Measurements from ENCODE around the gene DACH1. TPM values are rescaled to one million over a fixed set of nuclear protein-coding genes. Genes with fewer than 3 reads are reported as not detected.
A peak's percentile ranks its signal among the peaks of the same experiment; 100 is the strongest.
"Not testable (repeated sequence)": the region's sequence is repeated elsewhere in the genome, so short reads cannot be mapped to it uniquely, and the experiment has no call there.

The DACH1 gene
- total and polyA plus RNA-seq, 2 donors, result 2.5 to 2.7 TPM

DNA sequence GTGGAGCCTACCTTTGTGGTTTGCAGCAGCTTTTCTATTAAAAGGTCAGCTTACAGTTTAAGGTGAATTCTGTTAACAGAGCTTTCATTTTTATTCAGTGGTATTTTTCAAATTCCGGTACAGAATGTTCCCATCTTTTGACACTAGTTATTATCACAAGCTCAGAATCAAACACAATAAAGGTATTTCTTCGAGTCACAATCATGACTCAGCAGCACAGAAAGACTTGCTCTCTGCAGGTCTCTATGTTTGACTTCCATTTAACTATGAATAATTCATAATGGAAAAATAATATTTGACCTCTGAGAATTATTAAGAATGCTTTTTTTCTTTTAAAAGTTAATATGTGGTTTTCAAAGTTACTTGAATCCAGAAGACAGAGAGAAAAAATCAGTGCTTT is 28.2 kb downstream of the DACH1 start:
- H3K4me1 ChIP-seq (ENCODE audit: control insufficient read depth in 2 of 2, insufficient read depth in 2 of 2, low read length in 2 of 2), result no peaks in the 10 kb centered on the region
- H3K27me3 ChIP-seq (ENCODE audit: control insufficient read depth in 2 of 2, insufficient read depth in 1 of 2, low read length in 1 of 2), result no peaks in the 10 kb centered on the region
- no peaks in the 10 kb centered on the region for H3K36me3 ChIP-seq (ENCODE audit: control insufficient read depth in 2 of 2, insufficient read depth in 2 of 2, low read length in 1 of 2)
- H3K27ac ChIP-seq (ENCODE audit: low read depth in 1 of 2, low read length in 1 of 2), result no peak overlapping the region
- 22% methylated on average over 2 of the region's 2 CpGs for WGBS
- no peak for DNase-seq (ENCODE audit: low read depth in 6 of 9, low spot score in 9 of 9)
- no peak overlapping the region for H3K4me3 ChIP-seq (ENCODE audit: low read length in 2 of 2)
- peaks cover 0 to 3% of the 10 kb centered on the region in 2 donors for H3K9me3 ChIP-seq (ENCODE audit: control insufficient read depth in 2 of 2, insufficient read depth in 1 of 2, low read length in 1 of 2)

DNA sequence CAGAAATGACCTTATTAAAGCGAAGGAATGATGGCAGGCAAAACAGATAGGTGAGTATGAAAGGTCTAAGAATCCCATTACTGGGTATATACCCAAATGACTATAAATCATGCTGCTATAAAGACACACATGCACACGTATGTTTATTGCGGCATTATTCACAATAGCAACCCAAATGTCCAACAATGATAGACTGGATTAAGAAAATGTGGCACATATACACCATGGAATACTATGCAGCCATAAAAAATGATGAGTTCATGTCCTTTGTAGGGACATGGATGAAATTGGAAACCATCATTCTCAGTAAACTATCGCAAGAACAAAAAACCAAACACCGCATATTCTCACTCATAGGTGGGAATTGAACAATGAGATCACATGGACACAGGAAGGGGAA is 29.4 kb downstream of the DACH1 start:
- not testable (repeated sequence) for H3K4me3 ChIP-seq (ENCODE audit: low read length in 2 of 2); H3K9me3 ChIP-seq (ENCODE audit: control insufficient read depth in 2 of 2, insufficient read depth in 1 of 2, low read length in 1 of 2); H3K27ac ChIP-seq (ENCODE audit: low read depth in 1 of 2, low read length in 1 of 2); H3K4me1 ChIP-seq (ENCODE audit: control insufficient read depth in 2 of 2, insufficient read depth in 2 of 2, low read length in 2 of 2); H3K27me3 ChIP-seq (ENCODE audit: control insufficient read depth in 2 of 2, insufficient read depth in 1 of 2, low read length in 1 of 2); DNase-seq (ENCODE audit: low read depth in 6 of 9, low spot score in 9 of 9); H3K36me3 ChIP-seq (ENCODE audit: control insufficient read depth in 2 of 2, insufficient read depth in 2 of 2, low read length in 1 of 2)
- WGBS, result 98% methylated on average over 3 of the region's 5 CpGs

DNA sequence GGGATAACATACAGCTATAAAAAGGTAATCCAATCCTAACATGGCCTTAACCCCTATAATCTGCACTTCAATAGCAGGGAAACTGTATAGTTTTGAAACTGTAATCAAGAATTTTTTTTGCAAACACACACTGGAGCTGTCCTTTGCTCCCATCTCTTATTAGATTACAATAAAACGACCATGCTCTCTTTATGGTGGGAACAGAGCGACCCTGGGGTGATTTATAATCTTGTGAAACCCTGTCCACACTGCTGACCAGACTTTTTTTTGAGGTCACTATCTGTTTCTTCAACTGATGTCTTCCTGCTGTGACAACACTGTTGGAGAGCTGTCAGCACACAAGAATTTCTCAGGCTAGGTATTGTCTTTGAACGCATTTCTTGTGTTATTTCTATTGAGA is 35.3 kb downstream of the DACH1 start:
- H3K27ac ChIP-seq (ENCODE audit: low read depth in 1 of 2, low read length in 1 of 2), result no peak overlapping the region
- 85% methylated on average over 3 of the region's 3 CpGs for WGBS
- no peak for DNase-seq (ENCODE audit: low read depth in 6 of 9, low spot score in 9 of 9)

DNA sequence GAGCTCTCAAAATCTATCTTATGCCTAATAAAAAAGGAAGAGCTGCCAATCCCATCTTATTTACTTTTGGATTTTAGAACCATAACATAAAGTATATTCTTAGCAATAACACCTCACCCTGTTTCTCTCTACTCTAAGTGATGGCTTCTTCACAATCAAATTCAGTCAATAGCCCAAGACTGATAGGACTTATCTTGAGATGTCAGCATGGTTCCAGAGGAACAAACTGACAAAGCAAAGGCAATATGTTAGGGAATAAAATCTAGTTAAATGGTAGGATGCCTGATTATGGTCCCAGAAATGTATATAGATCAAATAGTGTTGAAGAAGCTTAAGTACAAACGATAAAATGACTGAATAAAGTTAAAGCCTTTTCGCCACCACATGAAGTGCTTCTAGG is 36.3 kb downstream of the DACH1 start:
- Histone ChIP-seq H3K4me1 (ENCODE audit: control insufficient read depth in 2 of 2, insufficient read depth in 2 of 2, low read length in 2 of 2) (peaks cover 0 to 9% of the 10 kb centered on the region in 2 donors), H3K36me3 (ENCODE audit: control insufficient read depth in 2 of 2, insufficient read depth in 2 of 2, low read length in 1 of 2) (no peaks in the 10 kb centered on the region), H3K27ac (ENCODE audit: low read depth in 1 of 2, low read length in 1 of 2) (no peak overlapping the region), H3K9me3 (ENCODE audit: control insufficient read depth in 2 of 2, insufficient read depth in 1 of 2, low read length in 1 of 2) (no peaks in the 10 kb centered on the region), H3K27me3 (ENCODE audit: control insufficient read depth in 2 of 2, insufficient read depth in 1 of 2, low read length in 1 of 2) (no peaks in the 10 kb centered on the region), H3K4me3 (ENCODE audit: low read length in 2 of 2) (no peak overlapping the region)
- DNase-seq (ENCODE audit: low read depth in 6 of 9, low spot score in 9 of 9), result no peak
- 97% methylated on average over 2 of the region's 2 CpGs for WGBS

More for the DNA sequence above, 35.3 kb downstream of the DACH1 start:
- Histone ChIP-seq H3K36me3 (ENCODE audit: control insufficient read depth in 2 of 2, insufficient read depth in 2 of 2, low read length in 1 of 2) (no peaks in the 10 kb centered on the region), H3K27me3 (ENCODE audit: control insufficient read depth in 2 of 2, insufficient read depth in 1 of 2, low read length in 1 of 2) (no peaks in the 10 kb centered on the region), H3K4me1 (ENCODE audit: control insufficient read depth in 2 of 2, insufficient read depth in 2 of 2, low read length in 2 of 2) (peaks cover 0 to 9% of the 10 kb centered on the region in 2 donors), H3K4me3 (ENCODE audit: low read length in 2 of 2) (no peak overlapping the region), H3K9me3 (ENCODE audit: control insufficient read depth in 2 of 2, insufficient read depth in 1 of 2, low read length in 1 of 2) (no peaks in the 10 kb centered on the region)

DNA sequence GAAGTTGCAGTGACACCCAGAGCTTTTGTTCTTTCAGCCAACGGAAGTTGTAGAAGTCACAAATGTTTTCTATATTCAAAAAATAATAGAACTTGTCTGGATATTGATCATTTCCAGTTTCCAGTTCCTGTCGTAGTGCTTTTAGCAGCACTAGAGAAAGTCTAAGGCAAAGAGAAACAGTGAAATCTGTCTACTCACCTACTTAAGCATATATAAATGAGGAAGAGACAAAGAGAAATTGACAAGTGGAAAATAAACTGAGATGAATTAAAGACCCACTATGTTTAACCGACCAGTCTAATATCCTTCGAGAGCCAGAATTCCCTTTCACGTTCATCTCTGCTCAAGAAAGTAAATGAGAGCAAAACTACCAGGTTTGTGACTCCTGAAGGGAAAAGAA is 36.7 kb downstream of the DACH1 start:
- DNase-seq (ENCODE audit: low read depth in 6 of 9, low spot score in 9 of 9), result no peak
- no peaks in the 10 kb centered on the region for H3K27me3 ChIP-seq (ENCODE audit: control insufficient read depth in 2 of 2, insufficient read depth in 1 of 2, low read length in 1 of 2)
- H3K4me3 ChIP-seq (ENCODE audit: low read length in 2 of 2), result no peak overlapping the region
- WGBS, result 39% methylated on average over 5 of the region's 5 CpGs
- no peaks in the 10 kb centered on the region for H3K9me3 ChIP-seq (ENCODE audit: control insufficient read depth in 2 of 2, insufficient read depth in 1 of 2, low read length in 1 of 2)
- H3K36me3 ChIP-seq (ENCODE audit: control insufficient read depth in 2 of 2, insufficient read depth in 2 of 2, low read length in 1 of 2), result no peaks in the 10 kb centered on the region
- H3K4me1 ChIP-seq (ENCODE audit: control insufficient read depth in 2 of 2, insufficient read depth in 2 of 2, low read length in 2 of 2), result peaks cover 0 to 9% of the 10 kb centered on the region in 2 donors
- H3K27ac ChIP-seq (ENCODE audit: low read depth in 1 of 2, low read length in 1 of 2), result no peak overlapping the region

DNA sequence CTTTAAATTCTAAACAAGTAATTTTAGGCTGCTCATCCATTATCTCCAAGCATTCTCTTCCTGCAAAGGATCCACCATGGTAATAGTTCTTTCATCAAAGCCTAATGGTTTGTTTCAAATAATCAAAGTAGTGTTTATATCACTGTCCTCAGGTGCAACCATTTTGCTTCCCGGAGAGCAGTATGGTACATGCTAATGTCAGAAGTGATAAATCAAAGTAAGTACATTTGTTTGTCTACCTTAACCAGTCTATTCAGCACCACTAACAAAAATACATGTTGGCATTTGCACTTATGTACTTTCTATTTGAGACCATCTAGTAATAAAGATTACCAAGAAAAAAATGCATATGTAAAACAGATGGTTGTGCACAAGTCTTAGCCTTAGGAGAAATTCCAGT is 37.5 kb downstream of the DACH1 start:
- 56% methylated on average over 1 of the region's 1 CpG for WGBS
- Histone ChIP-seq H3K4me1 (ENCODE audit: control insufficient read depth in 2 of 2, insufficient read depth in 2 of 2, low read length in 2 of 2) (peaks cover 0 to 9% of the 10 kb centered on the region in 2 donors), H3K27me3 (ENCODE audit: control insufficient read depth in 2 of 2, insufficient read depth in 1 of 2, low read length in 1 of 2) (no peaks in the 10 kb centered on the region), H3K36me3 (ENCODE audit: control insufficient read depth in 2 of 2, insufficient read depth in 2 of 2, low read length in 1 of 2) (no peaks in the 10 kb centered on the region), H3K9me3 (ENCODE audit: control insufficient read depth in 2 of 2, insufficient read depth in 1 of 2, low read length in 1 of 2) (no peaks in the 10 kb centered on the region), H3K4me3 (ENCODE audit: low read length in 2 of 2) (no peak overlapping the region), H3K27ac (ENCODE audit: low read depth in 1 of 2, low read length in 1 of 2) (no peak overlapping the region)
- no peak for DNase-seq (ENCODE audit: low read depth in 6 of 9, low spot score in 9 of 9)

DNA sequence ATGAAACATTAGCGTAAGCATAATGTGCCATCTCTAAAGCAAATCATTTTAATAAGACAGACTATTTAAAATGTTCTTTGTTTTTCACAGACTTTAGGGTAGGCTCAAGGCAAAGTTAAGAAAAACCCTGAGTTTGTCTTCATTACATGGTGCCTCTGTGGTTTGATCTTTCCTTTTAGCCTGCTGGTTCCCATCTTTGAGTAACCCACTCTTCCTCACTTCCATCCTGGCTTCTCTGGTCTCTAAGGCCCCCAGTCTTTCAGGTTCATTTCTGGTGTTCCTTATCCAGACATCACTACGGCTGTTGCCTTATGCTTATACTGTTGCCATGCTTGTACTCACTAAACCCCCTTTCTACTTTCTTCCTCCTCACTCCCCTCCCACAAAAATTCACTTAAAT is 38.4 kb downstream of the DACH1 start:
- no peaks in the 10 kb centered on the region for H3K36me3 ChIP-seq (ENCODE audit: control insufficient read depth in 2 of 2, insufficient read depth in 2 of 2, low read length in 1 of 2)
- no peaks in the 10 kb centered on the region for H3K27me3 ChIP-seq (ENCODE audit: control insufficient read depth in 2 of 2, insufficient read depth in 1 of 2, low read length in 1 of 2)
- peak overlapping the region; percentile 27 to 58 for H3K27ac ChIP-seq (ENCODE audit: low read depth in 1 of 2, low read length in 1 of 2)
- peak in 3 of 9 donors; percentile 2 to 39 (median 19) for DNase-seq (ENCODE audit: low read depth in 6 of 9, low spot score in 9 of 9)
- WGBS, result 59% methylated on average over 2 of the region's 2 CpGs
- H3K9me3 ChIP-seq (ENCODE audit: control insufficient read depth in 2 of 2, insufficient read depth in 1 of 2, low read length in 1 of 2), result no peaks in the 10 kb centered on the region
- peaks cover 0 to 9% of the 10 kb centered on the region in 2 donors for H3K4me1 ChIP-seq (ENCODE audit: control insufficient read depth in 2 of 2, insufficient read depth in 2 of 2, low read length in 2 of 2)
- H3K4me3 ChIP-seq (ENCODE audit: low read length in 2 of 2), result no peak overlapping the region

DNA sequence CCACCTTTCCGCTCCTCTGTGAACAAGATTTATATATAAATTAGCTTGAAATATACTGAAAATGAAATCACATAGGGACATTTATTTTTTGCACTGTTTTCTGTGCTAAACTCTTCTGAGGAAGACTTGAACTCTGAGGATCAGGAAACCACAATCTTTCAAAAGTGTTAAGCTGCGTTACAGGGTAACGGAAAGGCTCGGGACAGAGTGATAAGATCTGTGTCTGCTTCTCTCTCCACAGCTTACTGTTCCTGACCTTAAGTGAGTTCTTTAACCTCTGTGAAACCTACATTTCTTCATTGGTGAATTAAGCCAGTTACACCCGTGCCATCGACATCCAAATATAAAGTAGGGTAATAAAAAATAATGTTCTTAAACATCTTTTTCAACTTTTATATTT is 38.9 kb downstream of the DACH1 start:
- peak; percentile 17 to 80 (median 41) for DNase-seq (ENCODE audit: low read depth in 6 of 9, low spot score in 9 of 9)

DNA sequence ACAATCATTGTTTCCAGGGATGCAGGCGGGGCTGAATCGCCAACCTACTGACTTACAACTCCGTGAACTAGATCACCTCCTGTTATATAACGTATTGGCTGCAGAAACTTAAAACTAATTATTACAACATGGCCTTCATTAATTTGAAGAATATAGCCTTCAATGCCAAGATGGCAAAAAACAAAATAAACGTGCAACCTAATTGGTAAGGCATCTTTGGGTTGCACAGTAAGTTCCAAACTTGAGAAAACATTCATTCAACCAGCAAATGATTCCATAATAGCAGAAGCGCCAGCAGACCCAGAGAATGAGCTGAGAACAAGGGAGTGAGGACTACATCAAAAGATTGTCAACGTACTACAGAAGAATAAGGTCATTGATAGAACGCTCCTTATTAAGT is 39.8 kb downstream of the DACH1 start:
- Histone ChIP-seq H3K4me3 (ENCODE audit: low read length in 2 of 2) (no peak overlapping the region), H3K9me3 (ENCODE audit: control insufficient read depth in 2 of 2, insufficient read depth in 1 of 2, low read length in 1 of 2) (no peaks in the 10 kb centered on the region), H3K27ac (ENCODE audit: low read depth in 1 of 2, low read length in 1 of 2) (no peak overlapping the region), H3K27me3 (ENCODE audit: control insufficient read depth in 2 of 2, insufficient read depth in 1 of 2, low read length in 1 of 2) (no peaks in the 10 kb centered on the region), H3K36me3 (ENCODE audit: control insufficient read depth in 2 of 2, insufficient read depth in 2 of 2, low read length in 1 of 2) (no peaks in the 10 kb centered on the region), H3K4me1 (ENCODE audit: control insufficient read depth in 2 of 2, insufficient read depth in 2 of 2, low read length in 2 of 2) (peaks cover 0 to 9% of the 10 kb centered on the region in 2 donors)
- WGBS, result 91% methylated on average over 8 of the region's 8 CpGs
- DNase-seq (ENCODE audit: low read depth in 6 of 9, low spot score in 9 of 9), result no peak

More for the DNA sequence above, 38.9 kb downstream of the DACH1 start:
- no peaks in the 10 kb centered on the region for H3K36me3 ChIP-seq (ENCODE audit: control insufficient read depth in 2 of 2, insufficient read depth in 2 of 2, low read length in 1 of 2)
- 5% methylated on average over 6 of the region's 6 CpGs for WGBS
- H3K4me1 ChIP-seq (ENCODE audit: control insufficient read depth in 2 of 2, insufficient read depth in 2 of 2, low read length in 2 of 2), result peaks cover 0 to 9% of the 10 kb centered on the region in 2 donors
- H3K9me3 ChIP-seq (ENCODE audit: control insufficient read depth in 2 of 2, insufficient read depth in 1 of 2, low read length in 1 of 2), result no peaks in the 10 kb centered on the region
- no peaks in the 10 kb centered on the region for H3K27me3 ChIP-seq (ENCODE audit: control insufficient read depth in 2 of 2, insufficient read depth in 1 of 2, low read length in 1 of 2)
- peak overlapping the region in 1 of 2 donors; percentile 27 for H3K27ac ChIP-seq (ENCODE audit: low read depth in 1 of 2, low read length in 1 of 2)
- H3K4me3 ChIP-seq (ENCODE audit: low read length in 2 of 2), result peak overlapping the region in 1 of 2 donors; percentile 22

DNA sequence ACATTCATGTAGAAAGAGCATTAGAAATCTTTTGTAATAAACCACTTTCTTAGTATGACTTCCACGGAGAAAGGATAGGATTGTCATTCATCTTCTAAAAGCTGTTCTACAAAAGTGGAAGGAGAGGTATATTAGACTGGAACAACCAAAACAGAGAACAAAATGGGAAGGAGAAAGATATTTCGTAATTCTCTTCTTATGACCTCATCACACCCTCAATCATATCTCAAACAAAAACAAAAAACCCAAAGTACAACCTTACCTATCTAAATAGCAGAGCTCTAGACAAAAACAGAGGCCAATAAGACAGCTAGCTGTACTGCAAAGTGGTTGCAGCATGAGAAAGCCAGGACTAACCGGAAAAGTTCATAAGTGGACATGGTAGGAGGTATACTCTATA is 46.3 kb downstream of the DACH1 start:
- H3K27ac ChIP-seq (ENCODE audit: low read depth in 1 of 2, low read length in 1 of 2), result no peak overlapping the region
- no peaks in the 10 kb centered on the region for H3K27me3 ChIP-seq (ENCODE audit: control insufficient read depth in 2 of 2, insufficient read depth in 1 of 2, low read length in 1 of 2)
- 96% methylated on average over 3 of the region's 3 CpGs for WGBS

More for the DNA sequence above, 46.3 kb downstream of the DACH1 start:
- no peak for DNase-seq (ENCODE audit: low read depth in 6 of 9, low spot score in 9 of 9)
- Histone ChIP-seq H3K4me3 (ENCODE audit: low read length in 2 of 2) (no peak overlapping the region), H3K36me3 (ENCODE audit: control insufficient read depth in 2 of 2, insufficient read depth in 2 of 2, low read length in 1 of 2) (no peaks in the 10 kb centered on the region), H3K4me1 (ENCODE audit: control insufficient read depth in 2 of 2, insufficient read depth in 2 of 2, low read length in 2 of 2) (no peaks in the 10 kb centered on the region), H3K9me3 (ENCODE audit: control insufficient read depth in 2 of 2, insufficient read depth in 1 of 2, low read length in 1 of 2) (no peaks in the 10 kb centered on the region)

Data from thymus (tissue), 11 donors.